Stimulated activated CD8-positive, alpha-beta memory T cell treated with anti-CD3 and anti-CD28 coated beads, Interleukin-7, amount 100 ng/mL, for 24 hours (primary cell): ENCODE measurements around the gene IQGAP2.
"Not testable (repeated sequence)": the region's sequence is repeated elsewhere in the genome, so short reads cannot be mapped to it uniquely, and the experiment has no call there.

Experiments used
- DNase-seq: peaks from one replicate; pipeline ENCODE4 v3.0.0-alpha.2; 2020; ENCODE audit warnings: low read depth

The IQGAP2 gene

GRCh38 chr5:76402886-76403765 lies at the start of gene IQGAP2:
Gene IQGAP2 (plus strand): TSS chr5:76403285. CDS start chr5:76403546, 261 bp downstream.
- peak; percentile 61 for DNase-seq

- DNase-seq: no peak
Observed at GRCh38 chr5:76356887-76357286, 46.2 kb upstream of the IQGAP2 start.

GRCh38 chr5:76363352-76364225 lies 39.5 kb upstream of the IQGAP2 start:
- DNase-seq: no peak

GRCh38 chr5:76364226-76364589 lies 38.9 kb upstream of the IQGAP2 start:
- DNase-seq: no peak

- no peak for DNase-seq
Observed at GRCh38 chr5:76365561-76365960, 37.5 kb upstream of the IQGAP2 start.

- no peak for DNase-seq
Observed at GRCh38 chr5:76366596-76366995, 36.5 kb upstream of the IQGAP2 start.

- no peak for DNase-seq
Observed at GRCh38 chr5:76367623-76368371, 35.3 kb upstream of the IQGAP2 start.

GRCh38 chr5:76368941-76369340 lies 34.1 kb upstream of the IQGAP2 start:
- no peak for DNase-seq

- DNase-seq: not testable (repeated sequence)
Observed at GRCh38 chr5:76369668-76370067, 33.4 kb upstream of the IQGAP2 start.

GRCh38 chr5:76371960-76372322 lies 31.1 kb upstream of the IQGAP2 start:
- no peak for DNase-seq

- no peak for DNase-seq
Observed at GRCh38 chr5:76372323-76373054, 30.6 kb upstream of the IQGAP2 start.

GRCh38 chr5:76376148-76376865 lies 26.8 kb upstream of the IQGAP2 start:
- DNase-seq: no peak

GRCh38 chr5:76376866-76377230 lies 26.2 kb upstream of the IQGAP2 start:
- DNase-seq: no peak

- no peak for DNase-seq
Observed at GRCh38 chr5:76378355-76378754, 24.7 kb upstream of the IQGAP2 start.

GRCh38 chr5:76379316-76379715 lies 23.8 kb upstream of the IQGAP2 start:
- DNase-seq: no peak

- DNase-seq: no peak
Observed at GRCh38 chr5:76379855-76380254, 23.2 kb upstream of the IQGAP2 start.

GRCh38 chr5:76380346-76381066 lies 22.6 kb upstream of the IQGAP2 start:
- no peak for DNase-seq

GRCh38 chr5:76383126-76383832 lies 19.8 kb upstream of the IQGAP2 start:
- DNase-seq: no peak

- no peak for DNase-seq
Observed at GRCh38 chr5:76384189-76384588, 18.9 kb upstream of the IQGAP2 start.

GRCh38 chr5:76384705-76385104 lies 18.4 kb upstream of the IQGAP2 start:
- no peak for DNase-seq
